Tracheal epithelial cell (primary cell): Measurements from ENCODE around the gene SLC5A4. TPM values are rescaled to one million over a fixed set of nuclear protein-coding genes. Genes with fewer than 3 reads are reported as not detected.

Experiments
- total RNA-seq: library from RNA; depleted of rRNA; stranded (reverse); fragments of >200 nt; gene quantifications from 2 replicates; pipeline ENCODE4 v1.2.1, GENCODE V29; 2014

SLC5A4 gene
- total RNA-seq: not detected in 2 replicates

GRCh38 chr22:32255217-32255616 is at the start of gene SLC5A4:
Gene SLC5A4, minus strand, starts transcription at chr22:32255347. Its CDS starts 18 bp downstream, at chr22:32255329.

GRCh38 chr22:32204856-32205722 is 50.1 kb downstream of the SLC5A4 start, which contains the start of gene RFPL2:
Gene RFPL2, minus strand, starts transcription at chr22:32205073. Its CDS starts 2,622 bp downstream, at chr22:32202451.

Other genes starting within 250 kb of the SLC5A4 start
- 1.5 and 1.7 TPM in 2 replicates for gene SLC5A1, start 212.1 kb downstream of the SLC5A4 start, total RNA-seq
- gene C22orf42, start 96.0 kb downstream of the SLC5A4 start, total RNA-seq: not detected in 2 replicates
- gene RFPL2, start 50.3 kb downstream of the SLC5A4 start, total RNA-seq: not detected in 2 replicates
- gene RFPL3, start 102.5 kb upstream of the SLC5A4 start, total RNA-seq: not detected in 2 replicates
- gene RTCB, start 156.9 kb upstream of the SLC5A4 start, total RNA-seq: 79.7 and 132 TPM in 2 replicates
- not detected in 2 replicates for gene BPIFC, start 209.1 kb upstream of the SLC5A4 start, total RNA-seq
- gene FBXO7, start 219.5 kb upstream of the SLC5A4 start, total RNA-seq: 44.3 and 62.9 TPM in 2 replicates